Embryonic facial prominence (tissue), 1 donor: ENCODE results near the gene PNLIP.

ENCODE experiments used
- DNase-seq: peaks from one replicate; pipeline ENCODE4 v3.0.0-alpha.2; 2016; ENCODE audit errors: extremely low spot score

Gene PNLIP

DNA sequence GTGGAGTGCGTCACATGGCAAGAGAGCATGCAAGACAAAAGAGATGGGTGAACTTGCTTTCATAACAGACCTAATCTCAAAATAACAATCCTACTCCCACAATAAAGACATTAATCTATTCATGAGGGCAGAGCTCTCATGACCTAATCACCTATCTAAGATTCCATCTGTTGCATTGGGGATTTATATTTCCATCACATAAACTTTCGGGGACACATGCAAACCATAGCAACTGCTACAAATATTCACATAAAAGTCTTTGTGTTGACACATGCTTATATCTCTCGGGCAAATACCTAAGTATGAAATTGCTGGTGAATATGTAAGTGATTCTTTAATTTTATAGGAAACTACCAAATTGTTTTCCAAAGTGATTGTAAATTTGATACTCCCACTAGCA, 29.1 kb downstream of the PNLIP start:
- no peak for DNase-seq

DNA sequence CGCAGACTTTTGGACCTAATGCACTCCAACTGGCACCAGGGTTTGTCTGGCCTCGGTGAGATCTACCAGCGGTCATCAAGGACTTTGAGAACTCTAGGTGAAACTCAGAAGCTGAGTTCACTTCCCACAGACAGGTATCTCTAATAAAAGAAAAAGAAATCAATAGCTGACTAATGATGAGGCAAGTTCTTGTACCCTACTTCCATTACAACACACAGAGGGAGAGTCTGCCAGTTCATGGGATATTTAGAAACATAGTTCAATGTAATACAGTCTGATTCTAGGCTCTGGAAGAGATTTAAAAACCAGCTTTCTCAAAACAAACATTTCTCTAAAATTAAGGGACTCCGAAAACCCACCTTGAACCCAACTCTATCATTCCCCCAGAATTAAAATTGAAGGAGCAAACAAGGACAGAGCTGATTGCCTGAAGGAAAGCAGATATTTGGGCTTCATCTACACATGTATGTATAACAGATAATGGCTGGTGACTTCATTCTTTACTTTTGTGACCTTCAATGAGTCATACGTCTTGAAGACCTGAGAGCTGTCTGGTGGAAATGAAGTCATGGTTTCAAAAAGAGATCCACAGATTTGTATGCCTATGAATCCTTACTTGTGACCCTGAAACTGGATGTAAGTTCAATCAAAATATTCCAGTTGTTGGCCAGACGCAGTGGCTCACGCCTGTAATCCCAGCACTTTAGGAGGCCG, 42.3 kb downstream of the PNLIP start:
- DNase-seq = no peak

DNA sequence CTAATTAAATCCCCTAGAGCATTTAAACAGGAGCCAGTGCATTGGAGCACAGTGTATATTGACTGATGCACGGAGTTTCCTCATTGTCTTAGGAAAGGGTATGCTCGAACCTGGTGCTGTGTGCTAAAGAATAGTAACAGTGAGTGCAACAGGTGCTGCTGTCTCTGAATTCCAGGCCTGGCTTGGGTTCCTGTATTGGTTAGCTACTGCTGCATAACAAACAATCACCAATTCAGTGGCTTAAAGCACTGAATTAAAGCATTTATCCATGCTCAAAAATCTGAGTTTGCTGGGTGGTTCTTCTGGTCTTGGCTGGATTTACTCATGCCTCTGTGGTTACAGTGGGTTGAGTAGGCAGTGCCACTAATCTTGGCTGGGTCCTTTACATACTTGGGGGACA, 43.3 kb downstream of the PNLIP start:
- DNase-seq = no peak

DNA sequence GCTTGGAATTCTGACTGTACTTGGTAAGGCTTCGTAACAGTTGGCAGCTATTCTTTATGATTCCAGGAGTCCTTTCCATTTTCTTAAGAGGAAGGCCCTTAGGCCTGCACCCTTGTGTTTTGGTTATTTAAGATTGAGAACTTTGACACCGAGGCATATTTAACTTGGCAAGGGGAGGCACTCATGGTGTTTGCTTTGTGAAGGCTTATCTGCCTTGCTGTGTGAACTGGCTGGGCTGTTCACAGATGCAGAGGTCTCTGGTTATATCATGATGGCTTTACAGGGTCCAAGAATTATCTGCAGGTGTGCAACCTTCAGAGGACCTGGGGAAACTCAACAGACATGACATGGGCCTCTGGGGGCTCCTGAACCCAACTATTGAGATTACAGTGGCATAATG, 44.2 kb downstream of the PNLIP start:
- DNase-seq = no peak

DNA sequence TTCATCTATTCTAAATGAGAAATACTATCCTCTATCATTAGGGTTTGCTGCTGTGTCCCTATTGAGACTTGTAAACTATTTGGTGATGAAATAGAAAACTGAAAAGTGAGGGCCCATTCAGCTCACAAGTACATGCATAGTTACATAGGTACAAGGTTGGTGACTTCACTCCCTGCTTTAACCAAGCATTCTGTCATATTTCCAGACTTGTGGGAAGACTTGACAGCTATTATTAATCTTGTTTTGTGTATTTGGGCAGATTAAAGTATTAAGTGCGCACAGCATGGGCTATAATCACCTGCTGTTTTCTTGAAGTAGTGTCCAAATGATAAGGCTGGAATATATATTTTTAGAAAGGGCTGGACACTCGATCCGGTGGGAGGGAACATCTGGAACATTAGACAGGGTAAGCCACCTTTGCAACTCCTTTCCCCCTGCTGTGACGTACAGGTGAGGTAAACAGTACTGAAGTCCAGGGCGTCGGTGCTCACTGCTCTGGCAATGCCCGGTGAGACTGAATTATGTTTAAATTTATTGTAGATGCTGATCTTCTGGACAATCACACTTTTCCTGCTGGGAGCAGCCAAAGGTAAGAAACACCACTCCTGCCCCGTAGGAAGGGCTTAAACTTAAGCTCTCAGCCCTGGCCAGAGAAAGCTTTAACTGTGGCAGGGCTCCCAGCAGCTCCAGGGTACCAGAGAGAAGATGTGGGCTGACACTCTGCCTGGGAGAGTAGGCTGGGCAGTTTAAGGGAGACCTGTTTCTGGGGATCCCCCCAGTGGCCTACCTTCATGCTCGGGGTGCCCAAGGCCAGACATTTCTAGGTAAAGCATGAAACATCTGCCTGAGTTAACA, 45.1 kb downstream of the PNLIP start, which contains the start of gene PNLIPRP1:
PNLIPRP1 (plus strand) TSS at position 370 of the 855 bp plus-strand sequence; CDS start at position 541, 171 bp downstream.
- no peak for DNase-seq

DNA sequence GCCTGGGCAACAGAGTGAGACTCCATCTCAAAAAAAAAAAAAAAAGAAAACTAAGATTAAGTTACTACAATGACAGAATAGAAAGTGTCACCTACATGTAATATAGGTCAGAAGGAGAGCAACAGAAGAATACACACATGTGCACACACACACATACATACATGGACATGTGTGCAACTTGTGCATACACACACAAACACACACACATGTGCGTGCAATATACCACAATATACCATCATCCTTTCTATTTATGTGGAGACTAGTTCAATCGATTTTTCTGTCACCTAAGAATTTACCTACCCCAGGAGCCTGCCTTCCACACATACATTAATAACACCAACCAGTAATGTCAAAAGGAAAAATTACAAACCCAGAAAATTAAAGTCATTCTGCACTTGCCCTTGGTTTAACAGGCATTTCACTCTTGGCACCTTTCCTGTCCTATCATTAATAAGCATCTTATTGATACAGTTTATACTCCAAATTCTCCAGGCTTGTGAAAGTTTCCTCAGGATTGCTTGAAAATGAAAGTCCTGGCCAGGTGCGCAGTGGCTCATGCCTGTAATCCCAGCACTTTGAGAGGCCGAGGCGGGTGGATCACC, 47.5 kb downstream of the PNLIP start:
- DNase-seq = no peak

DNA sequence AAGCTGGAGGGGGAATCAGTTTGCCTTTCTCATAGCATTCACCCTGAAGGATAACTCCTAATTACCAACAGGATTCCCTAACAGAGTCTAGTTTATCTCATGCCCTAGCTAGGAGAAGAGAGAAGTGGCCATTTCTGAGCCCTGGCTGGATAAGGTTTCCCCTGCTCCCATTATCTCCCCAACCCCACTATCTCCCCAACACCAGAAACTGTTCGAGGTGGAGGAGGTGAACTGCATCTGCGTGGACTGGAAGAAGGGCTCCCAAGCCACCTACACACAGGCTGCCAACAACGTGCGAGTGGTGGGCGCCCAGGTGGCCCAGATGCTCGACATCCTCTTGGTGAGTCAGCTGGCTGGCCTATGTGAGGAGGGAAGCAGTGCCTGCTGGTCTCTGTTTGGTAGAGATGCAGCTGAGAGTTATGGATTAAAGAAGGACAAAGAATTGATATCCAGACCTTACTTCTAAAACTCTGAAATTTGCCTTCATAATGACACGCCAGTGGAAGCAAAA, 48.8 kb downstream of the PNLIP start:
- DNase-seq = no peak

DNA sequence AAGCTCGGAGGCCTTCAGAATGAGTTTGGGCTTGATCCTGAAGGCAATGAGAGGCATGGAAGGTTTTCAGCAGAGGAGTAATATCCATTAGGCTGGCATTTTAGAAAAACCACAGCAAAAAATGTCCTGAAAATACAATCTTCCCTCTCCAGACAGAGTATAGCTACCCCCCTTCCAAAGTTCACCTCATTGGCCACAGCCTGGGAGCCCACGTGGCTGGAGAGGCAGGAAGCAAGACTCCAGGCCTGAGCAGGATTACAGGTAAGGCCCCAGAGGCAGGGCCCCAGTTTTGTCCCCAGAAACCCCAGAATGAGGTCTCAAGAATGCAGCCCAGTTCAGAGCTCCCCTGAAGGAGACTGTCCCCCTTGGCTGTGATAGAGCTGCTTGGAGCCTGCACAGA, 50.3 kb downstream of the PNLIP start:
- DNase-seq = no peak

DNA sequence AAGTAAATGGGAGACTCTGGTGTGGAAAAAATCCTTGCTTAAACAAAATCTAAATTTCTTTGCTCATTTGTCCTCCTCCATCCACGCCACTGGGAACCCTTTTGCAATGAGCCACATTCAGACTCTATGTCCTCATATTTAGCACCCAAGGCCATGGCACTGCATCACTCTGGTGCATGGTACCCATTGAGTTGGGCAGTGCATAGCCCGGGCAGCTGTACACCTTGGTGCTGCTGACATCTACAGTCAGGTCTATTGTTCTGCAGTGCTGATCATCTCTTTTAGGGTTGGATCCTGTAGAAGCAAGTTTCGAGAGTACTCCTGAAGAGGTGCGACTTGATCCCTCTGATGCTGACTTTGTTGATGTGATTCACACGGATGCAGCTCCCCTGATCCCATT, 51.8 kb downstream of the PNLIP start:
- DNase-seq = no peak

DNA sequence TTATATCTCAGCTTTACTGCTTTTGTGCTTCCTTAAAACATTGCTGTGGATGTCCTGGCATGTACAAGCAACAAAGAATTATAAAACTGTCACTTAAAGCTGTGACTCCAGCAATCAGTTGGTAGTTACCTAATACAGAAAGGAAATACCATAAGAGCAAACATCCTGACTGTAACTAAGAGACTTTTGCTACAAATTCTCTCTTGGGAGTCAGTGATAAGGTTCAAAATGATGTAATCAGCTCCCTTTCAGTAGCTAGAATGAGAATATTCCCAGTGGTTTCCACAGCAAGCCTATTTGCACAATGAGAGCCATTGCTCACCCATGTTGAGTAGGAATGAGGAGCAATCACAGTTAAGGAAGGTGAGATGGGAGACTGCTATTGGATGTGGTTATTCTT, 52.6 kb downstream of the PNLIP start:
- no peak for DNase-seq

DNA sequence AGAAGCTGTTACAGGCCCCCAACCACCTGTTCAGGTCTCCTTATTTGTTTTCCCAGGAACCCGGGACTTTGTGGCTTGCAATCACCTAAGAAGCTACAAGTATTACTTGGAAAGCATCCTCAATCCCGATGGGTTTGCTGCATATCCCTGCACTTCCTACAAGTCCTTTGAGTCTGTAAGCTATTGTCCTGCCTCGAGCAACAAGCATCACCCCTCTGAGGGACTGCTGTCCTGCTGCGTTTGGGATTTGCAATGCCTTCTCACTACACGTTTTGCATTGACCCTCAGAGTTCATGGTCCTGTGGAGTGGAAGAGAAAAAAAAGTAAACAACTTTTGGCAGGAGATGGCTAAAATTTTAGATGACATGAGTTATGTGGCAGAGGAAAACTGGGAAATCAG, 54.3 kb downstream of the PNLIP start:
- DNase-seq = no peak

DNA sequence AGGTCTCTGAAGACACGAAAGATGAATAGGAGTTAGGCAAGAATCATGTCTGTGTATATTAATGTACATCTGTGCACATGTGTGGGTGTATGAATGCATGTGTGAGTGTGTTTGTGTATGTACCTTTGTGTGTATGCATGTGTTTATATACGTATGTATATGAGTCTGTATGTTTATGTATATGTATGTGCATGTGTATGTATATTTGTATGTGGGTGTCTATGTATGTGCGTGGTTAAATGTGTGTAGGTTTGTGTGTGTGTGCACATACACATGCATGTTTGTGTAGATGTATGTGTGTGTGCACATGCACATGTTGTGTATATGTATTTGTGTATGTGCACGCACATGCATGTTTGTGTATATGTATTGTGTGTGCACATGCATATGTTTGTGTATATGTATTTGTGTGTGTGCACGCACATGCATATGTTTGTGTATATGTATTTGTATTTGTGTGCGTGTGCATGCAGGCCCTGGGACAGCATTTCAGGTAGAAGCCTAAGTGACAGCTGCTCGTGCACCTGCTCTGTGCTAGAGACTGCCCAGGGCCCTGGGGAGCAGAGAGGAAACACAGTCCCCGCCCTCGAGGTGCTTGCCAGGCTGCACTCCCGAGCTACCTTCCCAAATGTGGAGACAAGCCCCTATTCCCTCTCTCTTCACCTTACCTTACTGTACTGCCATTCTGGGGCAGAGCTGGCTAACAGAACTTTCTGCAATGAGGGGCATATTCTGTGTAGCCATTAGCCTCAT, 57.1 kb downstream of the PNLIP start:
- no peak for DNase-seq

DNA sequence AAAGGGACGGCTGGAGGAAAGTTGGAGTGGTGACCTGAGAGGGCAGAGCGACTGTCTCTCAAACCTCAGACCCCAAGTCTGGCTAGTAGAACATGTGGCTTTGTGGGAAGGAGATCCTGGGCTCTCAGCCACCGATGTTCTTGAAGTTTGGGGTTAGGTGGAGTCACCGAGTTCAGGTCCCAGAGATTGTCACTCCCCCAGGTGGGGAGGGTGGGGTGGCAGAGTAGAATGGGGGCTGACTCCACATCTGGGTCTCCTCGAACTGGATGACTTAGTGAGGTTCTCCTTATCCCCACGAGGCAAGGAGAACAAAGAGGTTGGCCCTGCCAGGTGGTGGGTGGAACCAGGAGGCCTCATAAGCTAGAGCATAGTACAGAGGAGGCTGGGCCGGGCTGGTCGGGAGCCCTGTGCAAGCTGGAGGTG, 60.3 kb downstream of the PNLIP start:
- DNase-seq = no peak

DNA sequence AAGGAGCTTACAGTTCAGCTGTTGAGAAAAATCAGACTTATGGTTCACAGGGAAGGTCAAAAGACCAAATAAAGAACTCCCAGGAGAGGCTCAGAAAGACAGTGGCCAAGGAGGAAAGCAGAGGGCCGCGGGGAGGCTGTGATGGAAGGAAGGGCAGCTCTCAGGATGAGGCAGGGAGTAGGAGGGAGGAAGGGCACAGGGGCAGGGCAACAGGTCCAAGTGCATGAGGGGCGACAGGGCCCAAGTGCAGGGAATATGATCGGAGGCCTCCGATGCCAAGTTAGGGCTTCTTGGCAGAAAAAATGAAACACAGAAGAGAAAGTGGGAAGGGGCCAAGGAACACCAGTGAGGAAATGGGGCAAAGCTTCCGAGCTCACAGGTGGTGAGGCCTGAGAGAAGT, 61.6 kb downstream of the PNLIP start:
- no peak for DNase-seq

DNA sequence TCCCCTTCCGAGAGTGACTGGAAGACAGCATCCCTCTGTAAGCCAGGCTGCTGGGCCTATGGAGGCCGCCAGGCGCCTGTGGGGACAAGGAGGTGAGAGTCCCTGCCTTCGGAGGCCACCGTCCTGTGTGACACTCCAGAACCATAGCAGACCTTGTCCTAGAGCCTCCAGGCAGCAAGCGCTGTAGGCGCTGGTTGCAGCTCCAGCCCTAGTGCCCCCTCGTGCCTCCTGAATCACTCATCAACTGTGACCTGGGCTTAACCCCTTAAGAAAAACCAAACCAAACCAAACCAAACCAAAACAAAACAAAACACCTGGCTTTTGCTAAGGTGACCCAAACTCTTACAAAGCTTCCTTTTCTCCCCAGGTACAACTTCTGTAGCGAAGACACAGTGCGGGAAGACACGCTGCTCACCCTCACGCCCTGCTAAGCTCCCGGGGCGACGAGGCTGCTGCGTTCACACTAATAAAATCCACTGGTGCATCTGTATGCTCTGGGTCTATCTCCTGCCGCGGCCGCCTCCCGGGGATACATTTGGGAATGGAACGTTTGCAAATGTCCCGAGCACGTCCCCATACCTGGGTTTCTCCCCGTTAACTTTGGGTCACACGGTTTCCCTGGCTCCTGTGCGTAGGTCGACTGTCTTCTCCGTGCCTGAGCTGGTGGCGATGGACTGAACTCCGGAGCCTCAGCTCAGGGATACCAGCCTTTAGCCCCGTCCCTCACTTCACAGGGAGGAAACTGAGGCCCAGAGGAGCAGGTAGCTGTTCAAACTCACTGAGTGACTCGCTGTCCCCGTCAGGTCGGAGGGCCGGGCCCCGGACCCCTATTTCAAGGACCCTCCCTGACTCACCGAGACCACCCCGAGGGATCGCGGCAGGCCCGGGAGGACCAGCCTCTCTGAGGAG, 63.2 kb downstream of the PNLIP start:
- DNase-seq = no peak

DNA sequence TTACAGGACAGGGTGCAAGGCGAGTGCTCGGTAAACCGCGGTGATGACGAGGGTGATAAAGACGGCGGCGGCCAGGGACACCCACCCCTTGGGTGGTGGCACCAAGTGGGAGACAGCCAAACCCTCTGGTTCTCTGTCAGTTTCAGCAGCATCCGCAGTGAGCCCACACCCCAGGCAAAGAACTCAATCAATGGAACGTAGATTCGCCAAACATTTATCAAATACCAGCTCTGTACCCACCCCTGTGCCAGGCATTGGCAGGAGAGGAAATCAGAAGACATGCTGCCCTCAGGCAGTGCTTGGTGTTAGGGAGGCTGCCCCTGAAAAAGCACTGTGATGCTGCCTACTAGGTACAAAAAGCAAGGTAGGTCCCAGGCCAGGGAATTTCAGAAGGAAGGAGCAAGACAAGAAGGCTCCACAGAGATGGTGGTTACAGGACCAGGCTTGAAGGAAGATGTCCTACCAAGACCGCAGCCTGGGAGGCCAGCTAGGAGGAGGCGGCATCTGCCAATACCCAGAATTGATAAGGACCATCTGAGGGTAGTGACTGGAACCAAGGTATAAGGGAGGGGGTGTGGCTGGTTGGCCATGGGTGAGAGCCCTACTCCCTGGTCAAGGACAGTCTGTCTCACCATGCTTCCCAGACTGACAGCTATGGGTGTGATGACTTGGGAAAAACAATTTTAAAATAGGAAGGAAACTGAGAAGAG, 64.9 kb downstream of the PNLIP start:
- DNase-seq = no peak

DNA sequence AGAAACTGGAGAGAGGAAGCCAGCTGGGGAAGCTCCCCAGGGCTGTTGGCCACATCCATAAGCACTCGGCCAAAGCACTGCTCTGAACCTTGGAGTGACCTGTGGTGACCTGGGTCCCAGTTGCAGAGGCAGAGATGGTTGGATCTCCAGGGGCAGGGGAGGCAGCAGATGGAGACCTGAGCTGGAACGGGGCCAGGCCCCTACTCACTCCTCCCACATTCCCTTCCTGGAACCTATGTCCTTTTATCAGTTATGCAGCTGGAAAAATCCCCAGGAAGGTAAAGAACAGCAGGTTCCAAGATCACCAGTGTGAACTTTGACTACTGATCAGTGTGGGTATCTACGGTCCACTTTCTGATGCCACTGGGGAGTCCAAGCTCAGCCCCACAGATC, 65.4 kb downstream of the PNLIP start:
- no peak for DNase-seq

DNA sequence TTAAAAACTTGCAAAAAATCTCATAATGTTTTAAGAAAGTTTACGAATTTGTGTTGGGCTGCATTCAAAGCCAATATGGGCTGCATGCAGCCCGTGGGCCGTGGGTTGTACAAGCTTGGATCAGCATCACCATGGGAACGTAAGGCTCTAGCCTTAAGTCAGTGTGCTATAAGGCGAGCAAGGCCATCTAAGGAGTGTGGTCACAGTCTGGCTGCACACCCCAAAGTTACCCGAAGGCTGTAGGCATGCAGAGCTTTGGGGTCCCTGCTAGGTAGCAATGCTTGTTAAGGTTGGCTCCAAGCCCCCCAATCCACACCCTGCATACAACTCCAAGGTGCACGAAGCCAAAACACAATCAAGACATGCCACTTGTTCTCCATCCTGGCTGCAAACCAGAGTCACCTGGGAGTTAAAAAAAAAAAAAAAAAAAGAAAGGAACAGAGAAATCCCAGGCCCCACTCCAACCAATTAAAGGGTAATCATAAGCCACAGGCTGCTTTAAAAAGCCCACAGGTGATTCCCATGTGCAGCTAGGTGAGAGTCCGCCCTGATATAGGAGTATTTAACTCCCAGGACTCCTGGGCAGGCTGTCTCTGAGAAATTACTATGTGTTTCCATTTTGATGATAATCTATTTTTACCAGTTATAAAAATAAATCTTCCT, 66.5 kb downstream of the PNLIP start:
- DNase-seq = no peak

DNA sequence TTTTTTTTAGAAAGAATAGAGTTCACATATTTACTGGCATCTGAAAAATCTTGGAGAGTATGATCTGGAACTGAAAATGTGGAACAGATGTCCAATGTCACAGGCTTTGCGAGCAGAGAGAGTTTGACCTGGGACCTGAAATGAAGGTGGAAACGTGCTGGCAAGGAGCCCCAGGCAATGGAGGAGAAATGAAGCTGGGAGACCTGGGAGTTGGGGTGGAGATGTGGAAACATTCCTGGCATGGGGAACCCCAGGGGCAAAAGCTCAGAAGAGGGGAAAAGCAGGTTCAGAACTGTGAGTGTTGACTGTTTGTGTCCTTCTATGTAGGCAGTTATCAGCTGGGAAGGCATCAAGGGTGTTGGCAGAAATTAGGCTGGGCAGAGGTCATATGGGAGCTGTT, 67.7 kb downstream of the PNLIP start:
- DNase-seq = no peak

DNA sequence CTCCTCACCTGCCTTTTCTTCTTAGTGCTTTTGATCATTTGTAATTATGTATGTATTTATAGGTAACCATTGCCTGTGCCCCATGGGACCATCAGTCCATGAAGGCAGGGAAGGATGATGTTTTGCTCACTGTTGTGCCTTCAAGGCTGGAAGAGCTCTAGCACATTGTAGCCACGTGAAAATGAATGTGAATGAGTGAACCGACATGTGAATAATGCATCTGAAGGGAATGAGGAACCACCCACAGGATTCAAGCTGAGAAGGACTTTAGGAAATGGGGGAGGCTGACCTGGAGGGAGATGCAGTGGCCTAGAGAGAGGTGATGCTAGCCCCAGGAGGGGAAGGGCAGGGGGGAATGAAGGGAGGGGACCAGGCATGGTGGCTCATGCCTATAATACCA, 69.1 kb downstream of the PNLIP start:
- DNase-seq = no peak
